ENCODE data around the gene LHX6. TPM values are rescaled to one million over a fixed set of nuclear protein-coding genes. Genes with fewer than 3 reads are reported as not detected.

LHX6 gene
- total RNA-seq, 1 donor from 2014 or later: 5.7 TPM

Other genes with a start within 250 kb of the LHX6 start
- 10.9 TPM for gene TTLL11, start 135.6 kb downstream of the LHX6 start, total RNA-seq
- gene NDUFA8, start 69.2 kb downstream of the LHX6 start, total RNA-seq: 38.1 TPM
- 1.4 TPM for gene MORN5, start 69.0 kb downstream of the LHX6 start, total RNA-seq
- 25.0 TPM for gene RBM18, start 35.9 kb upstream of the LHX6 start, total RNA-seq
- 61.5 TPM for gene MRRF, start 35.9 kb upstream of the LHX6 start, total RNA-seq
- gene PTGS1, start 142.1 kb upstream of the LHX6 start, total RNA-seq: 12.5 TPM
- gene OR1J1, start 249.0 kb upstream of the LHX6 start, total RNA-seq: not detected